KMS-11 (cell line): ENCODE results near the gene HIRIP3.

Experiments used
- H2AFZ ChIP-seq: fragments of 200-600 bp; sonication (generic); 2 replicates; pipeline ENCODE4 v1.6.1; 2016; ENCODE audit warnings: antibody characterized with exemption, mixed run types, low read depth
- H3K27ac ChIP-seq: fragments of 200-600 bp; sonication (generic); 2 replicates; pipeline ENCODE4 v1.6.1; 2016; ENCODE audit warnings: mild to moderate bottlenecking, mixed run types
- H3K27me3 ChIP-seq: fragments of 200-600 bp; sonication (generic); 2 replicates; pipeline ENCODE4 v1.6.1; 2017; ENCODE audit warnings: mild to moderate bottlenecking, low read depth, mixed run types, moderate library complexity; ENCODE audit not compliant: insufficient read depth
- H3K36me3 ChIP-seq: fragments of 200-600 bp; sonication (generic); 2 replicates; pipeline ENCODE4 v1.6.1; 2017; ENCODE audit warnings: mild to moderate bottlenecking, mixed run types; ENCODE audit not compliant: insufficient read depth
- H3K4me1 ChIP-seq: fragments of 200-600 bp; sonication (generic); 2 replicates; pipeline ENCODE4 v1.6.1; 2016; ENCODE audit warnings: mild to moderate bottlenecking, low read depth, mixed run types; ENCODE audit not compliant: poor library complexity, severe bottlenecking
- H3K4me2 ChIP-seq: fragments of 200-600 bp; sonication (generic); 2 replicates; pipeline ENCODE4 v1.7.0; 2016; ENCODE audit warnings: mild to moderate bottlenecking, mixed run types
- H3K4me3 ChIP-seq: fragments of 200-600 bp; sonication (generic); IDR thresholded peaks from 2 replicates; pipeline ENCODE4 v1.6.1; 2017; ENCODE audit warnings: low read depth, low read length, mixed read lengths; ENCODE audit not compliant: insufficient read depth
- H3K79me2 ChIP-seq: fragments of 200-600 bp; sonication (generic); 2 replicates; pipeline ENCODE4 v1.6.1; 2016; ENCODE audit warnings: low read depth, mixed run types; ENCODE audit not compliant: insufficient read depth
- H3K9ac ChIP-seq: fragments of 200-600 bp; sonication (generic); 2 replicates; pipeline ENCODE4 v1.6.1; 2016; ENCODE audit warnings: mild to moderate bottlenecking, mixed run types
- H4K20me1 ChIP-seq: fragments of 200-600 bp; sonication (generic); 2 replicates; pipeline ENCODE4 v1.6.1; 2016; ENCODE audit warnings: mild to moderate bottlenecking, mixed run types; ENCODE audit not compliant: insufficient read depth
- TF ChIP-seq, protein P1 (sequence below): fragments of 200-600 bp; sonication (generic); conservative IDR thresholded peaks from 2 replicates; pipeline ENCODE4 v1.6.1; 2017; ENCODE audit warnings: low read depth, mild to moderate bottlenecking, antibody characterized with exemption, low read length, moderate library complexity, mixed read lengths

HIRIP3 gene

DNA sequence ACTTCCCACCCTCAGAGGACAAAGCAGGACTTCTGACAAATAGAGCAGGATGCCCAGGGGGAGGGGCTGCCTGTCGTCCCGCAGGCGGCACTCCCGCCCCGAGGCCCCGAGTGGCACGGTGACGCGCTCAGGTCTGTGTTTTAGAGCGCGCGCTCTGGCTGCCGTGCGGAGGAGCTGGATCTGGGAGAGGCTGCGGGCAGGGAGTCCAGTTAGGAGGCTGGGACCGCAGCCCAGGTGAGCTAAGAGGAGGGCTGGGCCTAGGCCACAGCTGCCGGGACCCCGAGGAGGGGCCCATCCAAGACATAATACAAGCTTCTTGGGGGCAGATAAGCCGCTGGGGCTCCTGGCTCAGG, 9.0 kb upstream of the HIRIP3 start:
- H3K4me3 ChIP-seq: no peak overlapping the region
- no peaks in the 10 kb centered on the region for H4K20me1 ChIP-seq
- TF ChIP-seq, protein P1, sequence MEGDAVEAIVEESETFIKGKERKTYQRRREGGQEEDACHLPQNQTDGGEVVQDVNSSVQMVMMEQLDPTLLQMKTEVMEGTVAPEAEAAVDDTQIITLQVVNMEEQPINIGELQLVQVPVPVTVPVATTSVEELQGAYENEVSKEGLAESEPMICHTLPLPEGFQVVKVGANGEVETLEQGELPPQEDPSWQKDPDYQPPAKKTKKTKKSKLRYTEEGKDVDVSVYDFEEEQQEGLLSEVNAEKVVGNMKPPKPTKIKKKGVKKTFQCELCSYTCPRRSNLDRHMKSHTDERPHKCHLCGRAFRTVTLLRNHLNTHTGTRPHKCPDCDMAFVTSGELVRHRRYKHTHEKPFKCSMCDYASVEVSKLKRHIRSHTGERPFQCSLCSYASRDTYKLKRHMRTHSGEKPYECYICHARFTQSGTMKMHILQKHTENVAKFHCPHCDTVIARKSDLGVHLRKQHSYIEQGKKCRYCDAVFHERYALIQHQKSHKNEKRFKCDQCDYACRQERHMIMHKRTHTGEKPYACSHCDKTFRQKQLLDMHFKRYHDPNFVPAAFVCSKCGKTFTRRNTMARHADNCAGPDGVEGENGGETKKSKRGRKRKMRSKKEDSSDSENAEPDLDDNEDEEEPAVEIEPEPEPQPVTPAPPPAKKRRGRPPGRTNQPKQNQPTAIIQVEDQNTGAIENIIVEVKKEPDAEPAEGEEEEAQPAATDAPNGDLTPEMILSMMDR: no peak
- no peaks in the 10 kb centered on the region for H3K36me3 ChIP-seq
- H3K27ac ChIP-seq: no peak overlapping the region
- no peaks in the 10 kb centered on the region for H3K4me1 ChIP-seq
- no peak overlapping the region for H3K9ac ChIP-seq
- H3K4me2 ChIP-seq: no peak overlapping the region
- no peak overlapping the region for H2AFZ ChIP-seq
- H3K27me3 ChIP-seq: peaks cover 17% of the 10 kb centered on the region
- H3K79me2 ChIP-seq: no peaks in the 10 kb centered on the region

DNA sequence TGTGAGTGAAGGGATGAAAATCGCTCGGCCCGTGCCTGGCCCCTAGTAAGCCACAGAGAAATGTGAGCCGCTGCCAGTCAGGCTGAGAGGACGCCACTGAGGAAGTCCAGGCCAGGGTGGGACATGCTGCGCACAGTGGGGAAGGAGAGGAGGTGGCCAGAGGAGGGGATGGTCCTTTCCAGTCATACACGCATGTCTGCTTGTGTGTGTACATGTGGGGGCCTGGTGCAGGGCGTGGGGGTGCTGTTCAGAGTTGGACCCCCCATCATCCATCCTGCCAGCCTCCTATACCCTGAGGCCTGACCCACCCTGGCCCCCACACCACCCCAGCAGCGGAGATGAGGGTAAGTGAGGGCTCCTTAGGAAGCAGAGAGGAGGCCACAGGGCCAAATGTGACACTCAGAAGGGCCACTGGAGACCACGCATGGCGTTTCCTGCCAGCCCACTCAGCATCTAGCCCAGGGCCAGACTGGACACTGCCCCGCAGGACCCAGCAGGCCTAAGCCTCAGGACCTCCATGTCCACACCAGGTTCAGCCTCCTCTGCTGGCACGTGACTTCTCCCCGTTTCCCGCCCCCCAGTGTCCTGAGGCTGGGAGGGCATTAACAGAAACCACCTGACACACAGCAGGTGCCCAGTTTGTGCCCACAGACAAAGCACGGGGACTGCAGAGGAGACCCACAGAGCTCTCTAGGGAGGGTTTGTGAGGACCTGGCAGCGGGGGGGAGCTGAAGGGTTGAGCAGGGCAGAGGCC, 8.4 kb upstream of the HIRIP3 start:
- Histone ChIP-seq H3K4me3 (no peak overlapping the region), H3K27me3 (peaks cover 11% of the 10 kb centered on the region), H3K27ac (no peak overlapping the region), H3K36me3 (no peaks in the 10 kb centered on the region), H3K4me1 (no peaks in the 10 kb centered on the region), H3K9ac (no peak overlapping the region), H4K20me1 (no peaks in the 10 kb centered on the region), H3K4me2 (no peak overlapping the region), H2AFZ (no peak overlapping the region), H3K79me2 (no peaks in the 10 kb centered on the region)
- TF ChIP-seq, protein P1: no peak

DNA sequence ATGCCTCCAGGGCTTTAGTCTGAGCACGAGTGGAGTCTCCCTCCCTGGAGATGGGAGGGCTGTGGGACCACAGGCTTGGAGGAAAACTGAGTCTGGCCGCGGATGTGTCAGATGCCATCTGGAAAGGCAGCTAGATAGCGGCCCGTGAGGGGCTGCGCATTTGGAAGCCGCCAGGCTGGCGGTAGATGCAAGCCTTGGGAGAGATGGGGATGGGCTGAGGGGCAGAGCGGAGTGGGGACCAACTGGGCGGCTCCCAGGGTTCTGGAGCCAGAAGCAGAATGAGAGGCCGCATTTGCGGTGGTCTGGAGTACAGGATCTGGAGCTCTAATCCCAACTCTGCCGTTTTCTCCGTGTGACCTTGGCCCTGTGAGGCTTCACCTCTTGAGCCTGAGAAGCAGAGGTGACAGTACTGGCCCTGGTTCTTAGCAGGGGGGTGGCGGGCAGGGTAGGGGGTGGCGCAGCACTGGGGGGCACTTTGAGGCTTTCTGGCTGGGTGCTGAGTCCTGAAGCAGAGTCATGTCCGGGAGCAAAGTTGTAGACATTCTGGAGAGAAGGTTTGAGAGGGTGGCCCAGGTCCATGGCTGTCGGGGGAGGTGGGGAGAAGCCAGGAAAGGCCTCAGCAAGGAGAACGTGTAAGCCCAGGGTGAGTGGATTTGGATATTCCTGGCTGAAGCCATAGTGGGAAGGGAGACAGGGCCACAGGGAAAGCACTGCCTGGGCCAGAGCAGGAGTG, 7.4 kb upstream of the HIRIP3 start:
- no peaks in the 10 kb centered on the region for H3K79me2 ChIP-seq
- H3K4me1 ChIP-seq: no peaks in the 10 kb centered on the region
- H2AFZ ChIP-seq: no peak overlapping the region
- no peak overlapping the region for H3K4me2 ChIP-seq
- TF ChIP-seq, protein P1: no peak
- H3K36me3 ChIP-seq: no peaks in the 10 kb centered on the region
- H4K20me1 ChIP-seq: no peaks in the 10 kb centered on the region
- no peak overlapping the region for H3K4me3 ChIP-seq
- H3K27me3 ChIP-seq: peaks cover under 1% of the 10 kb centered on the region
- no peak overlapping the region for H3K27ac ChIP-seq
- H3K9ac ChIP-seq: no peak overlapping the region

DNA sequence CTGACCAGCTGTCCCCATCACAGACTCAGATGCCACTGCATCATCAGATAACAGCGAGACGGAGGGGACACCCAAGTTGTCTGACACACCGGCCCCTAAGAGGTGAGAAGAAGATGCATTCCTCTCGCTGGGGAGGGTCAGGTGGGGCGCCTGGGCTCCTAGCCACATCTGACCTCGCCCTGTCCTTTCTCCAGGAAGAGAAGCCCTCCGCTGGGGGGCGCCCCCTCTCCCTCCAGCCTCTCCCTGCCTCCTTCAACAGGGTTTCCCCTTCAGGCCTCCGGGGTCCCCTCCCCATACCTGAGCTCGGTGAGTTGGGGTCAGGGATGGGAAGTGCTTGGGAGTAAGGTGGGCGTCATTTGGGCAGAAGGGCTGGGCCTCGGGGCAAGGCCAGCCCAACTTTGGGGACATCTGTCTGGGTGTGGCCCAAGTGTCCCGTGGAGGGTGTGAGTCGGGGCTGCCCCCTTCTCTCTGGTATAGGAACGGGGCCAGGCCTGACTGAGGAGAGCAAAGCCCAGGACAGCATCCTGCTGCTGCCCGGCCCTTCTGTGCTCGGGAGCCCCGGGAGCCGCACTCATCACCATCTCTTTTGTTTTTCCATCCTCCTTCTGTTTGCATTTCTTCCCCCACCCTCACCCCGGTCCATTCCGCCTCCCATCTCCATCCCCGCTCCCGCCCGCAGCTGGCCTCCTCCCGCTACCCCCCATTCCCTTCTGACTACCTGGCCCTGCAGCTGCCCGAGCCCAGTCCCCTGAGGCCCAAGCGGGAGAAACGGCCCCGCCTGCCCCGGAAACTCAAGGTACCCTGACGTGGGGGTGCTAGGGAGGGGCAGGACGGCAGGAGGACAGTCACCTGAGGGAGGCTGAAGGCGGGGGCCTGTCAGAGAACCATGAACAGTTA, 5.6 kb upstream of the HIRIP3 start:
- H3K4me3 ChIP-seq: no peak overlapping the region
- no peaks in the 10 kb centered on the region for H3K36me3 ChIP-seq
- no peaks in the 10 kb centered on the region for H3K27me3 ChIP-seq
- H3K27ac ChIP-seq: no peak overlapping the region
- H2AFZ ChIP-seq: no peak overlapping the region
- H3K4me1 ChIP-seq: peaks cover 7% of the 10 kb centered on the region
- H3K79me2 ChIP-seq: peaks cover 10% of the 10 kb centered on the region; the same call in 1 of the 2 replicates
- TF ChIP-seq, protein P1: no peak
- H4K20me1 ChIP-seq: no peaks in the 10 kb centered on the region
- H3K9ac ChIP-seq: no peak overlapping the region
- no peak overlapping the region for H3K4me2 ChIP-seq
